Endometrial microvascular endothelial cells (primary cell): ENCODE measurements around the gene TBCE. TPM values are rescaled to one million over a fixed set of nuclear protein-coding genes. Genes with fewer than 3 reads are reported as not detected.

Experiments used
- in situ Hi-C: cut with HindIII; loops from 2 replicates; pipeline ENCODE4 v1.10.0; 2017; ENCODE audit warnings: low sequenced_read_pairs, low pct_unique_long_range_greater_than_20kb; ENCODE audit errors: inconsistent ontology term
- total RNA-seq: library from RNA; depleted of rRNA; stranded (reverse); fragments of >200 nt; gene quantifications from one replicate; pipeline ENCODE4 v1.2.3, GENCODE V29; 2015; ENCODE audit errors: inconsistent ontology term

TBCE gene
- total RNA-seq, 1 donor from 2014 or later: 50.9 TPM

DNA sequence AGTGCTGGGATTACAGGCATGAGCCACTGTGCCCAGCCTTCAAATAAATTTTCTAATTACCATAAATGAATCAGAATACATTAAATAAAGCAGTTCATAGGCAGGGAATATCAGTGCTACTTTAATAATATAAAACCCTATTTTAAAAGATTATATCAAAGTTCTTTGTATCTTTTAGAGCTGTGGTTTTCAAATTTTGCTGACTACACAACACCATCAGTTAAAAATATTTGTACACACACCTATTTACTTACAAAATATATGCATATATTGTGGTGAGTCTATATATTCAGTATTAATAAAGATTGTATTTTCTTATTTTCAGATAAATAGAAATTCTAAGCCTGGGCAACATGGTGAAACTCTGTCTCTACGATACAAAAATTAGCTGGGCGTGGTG is 118.3 kb downstream of the TBCE start:
- in situ Hi-C loops: no loop called here

- in situ Hi-C loops: no loop called here
These were observed 119.1 kb downstream of the TBCE start for GRCh38 chr1:235486321-235486720.

GRCh38 chr1:235491644-235492043 is 124.4 kb downstream of the TBCE start:
- in situ Hi-C loops: no loop called here

DNA sequence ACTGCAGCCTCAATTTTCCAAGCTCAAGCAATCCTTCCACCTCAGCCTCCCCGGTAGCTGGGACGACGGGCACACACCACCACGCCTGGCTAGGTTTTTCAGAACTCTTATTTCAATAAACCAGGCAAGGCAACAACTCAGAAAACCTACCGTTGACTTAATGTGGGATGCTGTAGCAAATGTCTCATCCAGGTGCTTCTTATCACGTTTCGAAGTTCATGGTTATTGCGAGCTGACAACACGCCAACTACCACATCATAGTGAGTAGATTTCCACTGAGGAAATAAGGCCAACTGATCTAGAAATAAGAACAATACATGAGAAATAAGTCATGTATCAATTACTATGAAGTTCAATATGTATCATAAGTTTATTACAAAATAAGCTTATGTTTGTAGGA is 127.3 kb downstream of the TBCE start:
- in situ Hi-C loops: no loop called here

DNA sequence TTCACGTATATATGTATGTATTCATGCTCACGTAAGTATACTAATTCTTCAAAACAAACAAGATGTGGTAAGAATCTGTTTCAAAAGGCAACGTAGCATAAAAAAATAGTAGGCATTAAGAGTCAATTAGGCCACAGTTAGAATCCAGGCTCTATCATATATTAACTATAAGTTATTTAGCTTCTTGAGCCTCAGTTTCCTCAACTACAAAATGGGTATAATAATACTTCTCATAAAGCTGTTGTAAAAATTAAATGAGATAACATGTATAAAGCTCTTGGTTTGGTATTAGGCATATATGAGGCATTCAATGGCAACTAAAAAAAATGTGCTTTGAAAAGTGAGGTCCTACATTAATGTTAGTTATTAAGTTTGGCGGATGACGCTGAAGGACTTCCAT is 127.8 kb downstream of the TBCE start:
- in situ Hi-C loops: no loop called here

GRCh38 chr1:235495551-235495950 is 128.3 kb downstream of the TBCE start:
- in situ Hi-C loops: no loop called here

DNA sequence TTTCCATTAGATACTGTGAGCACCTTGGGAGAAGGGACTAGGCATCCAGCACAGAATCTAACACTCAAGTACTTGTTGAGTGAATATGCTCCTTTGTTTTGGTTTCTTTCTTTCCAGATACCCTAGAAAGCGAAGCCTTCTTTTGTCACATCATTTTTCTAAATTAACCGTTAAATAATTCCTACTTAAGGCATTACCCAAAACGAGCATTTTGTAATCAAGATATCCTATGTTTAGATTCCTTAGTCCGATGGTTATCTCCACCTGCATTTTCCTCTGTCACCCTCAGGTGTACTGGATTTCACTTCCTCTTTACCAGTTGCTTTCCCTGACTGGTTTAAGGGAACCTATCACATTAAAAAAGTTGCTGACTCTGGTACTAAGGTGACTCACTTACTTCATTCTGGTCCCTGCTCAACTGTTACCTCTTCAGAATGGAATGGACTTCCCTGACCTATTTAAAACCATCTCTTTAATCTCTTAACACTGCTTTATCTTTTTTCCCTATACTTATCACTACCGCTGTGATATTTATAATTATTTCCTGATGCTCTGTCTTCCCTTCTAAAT is 133.8 kb downstream of the TBCE start:
- in situ Hi-C loops: no loop called here

Other genes with a start within 250 kb of the TBCE start
- 80.5 TPM for gene TOMM20, start 238.6 kb upstream of the TBCE start, total RNA-seq
- 117 TPM for gene RBM34, start 206.2 kb upstream of the TBCE start, total RNA-seq
- gene ARID4B, start 39.2 kb upstream of the TBCE start, total RNA-seq: 13.8 TPM
- 20.8 TPM for gene GGPS1, start 38.9 kb upstream of the TBCE start, total RNA-seq
- 34.6 TPM for gene B3GALNT2, start 137.0 kb downstream of the TBCE start, total RNA-seq